ENCODE measurements around the gene NFATC1.
"Not testable (repeated sequence)": the region's sequence is repeated elsewhere in the genome, so short reads cannot be mapped to it uniquely, and the experiment has no call there.

Gene NFATC1

GRCh38 chr18:79373736-79374135 lies 22.0 kb upstream of the NFATC1 start:
- Histone ChIP-seq H3K27me3 (ENCODE audit: insufficient read depth, low read length, poor library complexity) (no peaks in the 10 kb centered on the region), H3K27ac (ENCODE audit: low read length) (no peak overlapping the region), H3K4me2 (ENCODE audit: insufficient read depth, low read length) (no peak overlapping the region), H4K20me1 (ENCODE audit: insufficient read depth, low read length) (no peaks in the 10 kb centered on the region), H3K9me3 (ENCODE audit: insufficient read depth, low read length, severe bottlenecking) (no peaks in the 10 kb centered on the region), H3K36me3 (ENCODE audit: insufficient read depth, low read length) (peaks cover 31% of the 10 kb centered on the region), H3K4me1 (ENCODE audit: insufficient read depth, low read length) (no peaks in the 10 kb centered on the region), H2AFZ (ENCODE audit: low read depth, low read length) (no peak overlapping the region), H3K4me3 (ENCODE audit: low read depth in 1 of 2, low read length in 2 of 2) (no peak overlapping the region), H3K79me2 (ENCODE audit: insufficient read depth, low read length) (no peaks in the 10 kb centered on the region), H3K9ac (ENCODE audit: low read depth, low read length) (no peak overlapping the region)
- DNase-seq (no peak), ATAC-seq (ENCODE audit: insufficient read depth, low read depth) (no peak)
- TF ChIP-seq CTCF (IDR thresholded peaks at IDR 0.05; ENCODE audit: borderline replicate concordance, extremely low read depth, low read length, poor library complexity, severe bottlenecking) (no peak), EZH2 (IDR thresholded peaks at IDR 0.05; ENCODE audit: borderline replicate concordance, low read depth, low read length, severe bottlenecking) (no peak)

GRCh38 chr18:79374408-79375171 lies 21.1 kb upstream of the NFATC1 start:
- no peak overlapping the region for H3K27ac ChIP-seq (ENCODE audit: low read length)
- no peaks in the 10 kb centered on the region for H3K79me2 ChIP-seq (ENCODE audit: insufficient read depth, low read length)
- H3K36me3 ChIP-seq (ENCODE audit: insufficient read depth, low read length), result peaks cover 38% of the 10 kb centered on the region
- no peaks in the 10 kb centered on the region for H3K9me3 ChIP-seq (ENCODE audit: insufficient read depth, low read length, severe bottlenecking)
- H3K27me3 ChIP-seq (ENCODE audit: insufficient read depth, low read length, poor library complexity), result no peaks in the 10 kb centered on the region
- TF ChIP-seq EZH2 (IDR thresholded peaks at IDR 0.05; ENCODE audit: borderline replicate concordance, low read depth, low read length, severe bottlenecking) (no peak), CTCF (IDR thresholded peaks at IDR 0.05; ENCODE audit: borderline replicate concordance, extremely low read depth, low read length, poor library complexity, severe bottlenecking) (no peak)
- H2AFZ ChIP-seq (ENCODE audit: low read depth, low read length), result no peak overlapping the region
- ATAC-seq (ENCODE audit: insufficient read depth, low read depth) (no peak), DNase-seq (no peak)
- H3K9ac ChIP-seq (ENCODE audit: low read depth, low read length), result no peak overlapping the region
- no peaks in the 10 kb centered on the region for H3K4me1 ChIP-seq (ENCODE audit: insufficient read depth, low read length)
- H4K20me1 ChIP-seq (ENCODE audit: insufficient read depth, low read length), result no peaks in the 10 kb centered on the region
- H3K4me3 ChIP-seq (ENCODE audit: low read depth in 1 of 2, low read length in 2 of 2), result no peak overlapping the region
- no peak overlapping the region for H3K4me2 ChIP-seq (ENCODE audit: insufficient read depth, low read length)

- Histone ChIP-seq H3K9ac (ENCODE audit: low read depth, low read length) (no peak overlapping the region), H3K79me2 (ENCODE audit: insufficient read depth, low read length) (no peaks in the 10 kb centered on the region), H3K27ac (ENCODE audit: low read length) (no peak overlapping the region), H3K4me3 (ENCODE audit: low read depth in 1 of 2, low read length in 2 of 2) (no peak overlapping the region), H4K20me1 (ENCODE audit: insufficient read depth, low read length) (no peaks in the 10 kb centered on the region), H3K4me1 (ENCODE audit: insufficient read depth, low read length) (no peaks in the 10 kb centered on the region), H3K36me3 (ENCODE audit: insufficient read depth, low read length) (peaks cover 44% of the 10 kb centered on the region), H3K9me3 (ENCODE audit: insufficient read depth, low read length, severe bottlenecking) (no peaks in the 10 kb centered on the region), H3K4me2 (ENCODE audit: insufficient read depth, low read length) (no peak overlapping the region), H3K27me3 (ENCODE audit: insufficient read depth, low read length, poor library complexity) (no peaks in the 10 kb centered on the region), H2AFZ (ENCODE audit: low read depth, low read length) (no peak overlapping the region)
- no peak for ATAC-seq (ENCODE audit: insufficient read depth, low read depth)
- TF ChIP-seq CTCF (IDR thresholded peaks at IDR 0.05; ENCODE audit: borderline replicate concordance, extremely low read depth, low read length, poor library complexity, severe bottlenecking) (no peak), EZH2 (IDR thresholded peaks at IDR 0.05; ENCODE audit: borderline replicate concordance, low read depth, low read length, severe bottlenecking) (no peak)
- DNase-seq, result no peak
Measured at GRCh38 chr18:79375441-79376154, 20.1 kb upstream of the NFATC1 start.

- not testable (repeated sequence) for H3K4me2 ChIP-seq (ENCODE audit: insufficient read depth, low read length); ATAC-seq (ENCODE audit: insufficient read depth, low read depth); H2AFZ ChIP-seq (ENCODE audit: low read depth, low read length); H3K9me3 ChIP-seq (ENCODE audit: insufficient read depth, low read length, severe bottlenecking); H4K20me1 ChIP-seq (ENCODE audit: insufficient read depth, low read length); H3K4me1 ChIP-seq (ENCODE audit: insufficient read depth, low read length); H3K9ac ChIP-seq (ENCODE audit: low read depth, low read length); H3K27ac ChIP-seq (ENCODE audit: low read length); H3K79me2 ChIP-seq (ENCODE audit: insufficient read depth, low read length); H3K27me3 ChIP-seq (ENCODE audit: insufficient read depth, low read length, poor library complexity); DNase-seq; H3K4me3 ChIP-seq (ENCODE audit: low read depth in 1 of 2, low read length in 2 of 2)
- H3K36me3 ChIP-seq (ENCODE audit: insufficient read depth, low read length), result peaks cover 44% of the 10 kb centered on the region
Measured at GRCh38 chr18:79376661-79377060, 19.1 kb upstream of the NFATC1 start.

Measured in DND-41 (cell line).